ENCODE measurements around the gene ULK4.
"Not testable (repeated sequence)": the region's sequence is repeated elsewhere in the genome, so short reads cannot be mapped to it uniquely, and the experiment has no call there.

ULK4 gene

GRCh38 chr3:41450416-41451231, 511.3 kb downstream of the ULK4 start:
- H3K9me3 ChIP-seq (ENCODE audit: severe bottlenecking), result no peaks in the 10 kb centered on the region
- DNase-seq (ENCODE audit: low spot score), result no peak
- H3K4me3 ChIP-seq (ENCODE audit: severe bottlenecking), result no peak overlapping the region
- no peaks in the 10 kb centered on the region for H3K4me1 ChIP-seq (ENCODE audit: insufficient read depth, poor library complexity, severe bottlenecking)
- no peak overlapping the region for H3K27ac ChIP-seq (ENCODE audit: poor library complexity, severe bottlenecking)
- peak; percentile 31; the same call in 1 of the 3 replicates for ATAC-seq (ENCODE audit: low read depth)
- no peaks in the 10 kb centered on the region for H3K27me3 ChIP-seq (ENCODE audit: insufficient read depth, poor library complexity, severe bottlenecking)
- H3K36me3 ChIP-seq (ENCODE audit: low read depth), result no peaks in the 10 kb centered on the region
- TF ChIP-seq CTCF (IDR thresholded peaks at IDR 0.05; ENCODE audit: poor library complexity, severe bottlenecking), result peak; percentile 25

DNA sequence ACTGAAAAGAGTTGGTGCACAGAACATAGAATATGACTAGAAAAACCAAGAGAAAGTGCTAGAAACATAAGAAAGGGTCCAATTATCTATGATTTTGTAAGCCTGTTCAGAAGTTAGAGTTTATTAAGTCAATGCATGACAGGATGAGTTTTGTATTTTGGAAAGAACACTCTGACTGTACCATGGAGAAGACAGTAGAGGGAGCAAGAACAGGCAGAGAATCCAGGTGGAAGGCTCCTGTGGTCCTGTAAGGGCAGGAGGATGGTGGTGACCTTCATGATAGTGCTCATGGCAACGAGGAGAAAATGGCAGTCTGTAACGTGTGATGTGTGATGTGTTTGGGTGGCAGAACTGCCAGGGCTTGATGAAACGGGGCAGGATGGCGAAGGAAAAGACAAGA, 513.5 kb downstream of the ULK4 start:
- no peaks in the 10 kb centered on the region for H3K4me1 ChIP-seq (ENCODE audit: insufficient read depth, poor library complexity, severe bottlenecking)
- DNase-seq (ENCODE audit: low spot score), result no peak
- no peak overlapping the region for H3K27ac ChIP-seq (ENCODE audit: poor library complexity, severe bottlenecking)
- H3K36me3 ChIP-seq (ENCODE audit: low read depth), result no peaks in the 10 kb centered on the region
- no peak for ATAC-seq (ENCODE audit: low read depth)
- H3K4me3 ChIP-seq (ENCODE audit: severe bottlenecking), result no peak overlapping the region
- H3K27me3 ChIP-seq (ENCODE audit: insufficient read depth, poor library complexity, severe bottlenecking), result no peaks in the 10 kb centered on the region
- TF ChIP-seq CTCF (IDR thresholded peaks at IDR 0.05; ENCODE audit: poor library complexity, severe bottlenecking), result peak; percentile 7
- no peaks in the 10 kb centered on the region for H3K9me3 ChIP-seq (ENCODE audit: severe bottlenecking)

DNA sequence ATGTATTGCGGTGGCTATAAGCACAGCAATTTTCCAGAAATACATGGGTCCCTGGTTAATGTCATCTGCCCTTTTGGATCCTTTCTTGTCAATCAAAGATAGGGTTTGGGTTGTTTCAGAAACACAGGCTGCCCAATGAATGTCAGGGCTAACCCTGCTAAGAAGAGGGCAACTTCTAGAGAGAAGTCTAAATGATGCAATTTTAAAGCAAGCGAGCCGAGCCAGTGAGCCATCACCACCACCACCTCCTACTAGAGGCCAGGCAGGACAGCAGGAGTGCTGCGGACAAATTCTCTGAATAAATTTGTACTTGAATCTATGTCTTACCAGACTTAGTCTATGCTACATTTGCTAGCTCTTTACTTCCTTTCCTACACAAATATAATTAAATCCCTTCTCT, 514.2 kb downstream of the ULK4 start:
- no peaks in the 10 kb centered on the region for H3K36me3 ChIP-seq (ENCODE audit: low read depth)
- no peak overlapping the region for H3K4me3 ChIP-seq (ENCODE audit: severe bottlenecking)
- no peak overlapping the region for H3K27ac ChIP-seq (ENCODE audit: poor library complexity, severe bottlenecking)
- no peaks in the 10 kb centered on the region for H3K9me3 ChIP-seq (ENCODE audit: severe bottlenecking)
- no peaks in the 10 kb centered on the region for H3K27me3 ChIP-seq (ENCODE audit: insufficient read depth, poor library complexity, severe bottlenecking)
- no peaks in the 10 kb centered on the region for H3K4me1 ChIP-seq (ENCODE audit: insufficient read depth, poor library complexity, severe bottlenecking)
- no peak for DNase-seq (ENCODE audit: low spot score)
- ATAC-seq (ENCODE audit: low read depth), result no peak
- TF ChIP-seq CTCF (IDR thresholded peaks at IDR 0.05; ENCODE audit: poor library complexity, severe bottlenecking), result no peak

DNA sequence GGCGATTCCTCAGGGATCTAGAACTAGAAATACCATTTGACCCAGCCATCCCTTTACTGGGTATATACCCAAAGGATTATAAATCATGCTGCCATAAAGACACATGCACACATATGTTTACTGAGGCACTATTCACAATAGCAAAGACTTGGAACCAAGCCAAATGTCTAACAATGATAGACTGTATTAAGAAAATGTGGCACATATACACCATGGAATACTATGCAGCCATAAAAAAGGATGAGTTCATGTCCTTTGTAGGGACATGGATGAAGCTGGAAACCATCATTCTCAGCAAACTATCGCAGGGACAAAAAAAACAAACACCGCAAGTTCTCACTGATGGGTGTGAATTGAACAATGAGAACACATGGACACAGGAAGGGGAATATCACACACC, 515.6 kb downstream of the ULK4 start:
- not testable (repeated sequence) for H3K27ac ChIP-seq (ENCODE audit: poor library complexity, severe bottlenecking); H3K36me3 ChIP-seq (ENCODE audit: low read depth); H3K4me1 ChIP-seq (ENCODE audit: insufficient read depth, poor library complexity, severe bottlenecking); H3K27me3 ChIP-seq (ENCODE audit: insufficient read depth, poor library complexity, severe bottlenecking); ATAC-seq (ENCODE audit: low read depth); DNase-seq (ENCODE audit: low spot score); H3K9me3 ChIP-seq (ENCODE audit: severe bottlenecking); H3K4me3 ChIP-seq (ENCODE audit: severe bottlenecking)

- no peak for DNase-seq (ENCODE audit: low spot score)
- no peak for ATAC-seq (ENCODE audit: low read depth)
- Histone ChIP-seq H3K9me3 (ENCODE audit: severe bottlenecking) (no peaks in the 10 kb centered on the region), H3K27ac (ENCODE audit: poor library complexity, severe bottlenecking) (no peak overlapping the region), H3K4me3 (ENCODE audit: severe bottlenecking) (no peak overlapping the region), H3K4me1 (ENCODE audit: insufficient read depth, poor library complexity, severe bottlenecking) (no peaks in the 10 kb centered on the region), H3K36me3 (ENCODE audit: low read depth) (no peaks in the 10 kb centered on the region), H3K27me3 (ENCODE audit: insufficient read depth, poor library complexity, severe bottlenecking) (no peaks in the 10 kb centered on the region)
- no peak for TF ChIP-seq CTCF (IDR thresholded peaks at IDR 0.05; ENCODE audit: poor library complexity, severe bottlenecking)
These were observed 520.3 kb downstream of the ULK4 start for GRCh38 chr3:41441568-41441967.
